ENCODE measurements around the gene TCFL5.

TCFL5 gene

GRCh38 chr20:62818592-62819493 lies 42.8 kb downstream of the TCFL5 start:
- peaks cover 11% of the 10 kb centered on the region for H4K20me1 ChIP-seq (ENCODE audit: insufficient read depth, low read length)
- H2AFZ ChIP-seq (ENCODE audit: low read depth, low read length), result no peak overlapping the region

DNA sequence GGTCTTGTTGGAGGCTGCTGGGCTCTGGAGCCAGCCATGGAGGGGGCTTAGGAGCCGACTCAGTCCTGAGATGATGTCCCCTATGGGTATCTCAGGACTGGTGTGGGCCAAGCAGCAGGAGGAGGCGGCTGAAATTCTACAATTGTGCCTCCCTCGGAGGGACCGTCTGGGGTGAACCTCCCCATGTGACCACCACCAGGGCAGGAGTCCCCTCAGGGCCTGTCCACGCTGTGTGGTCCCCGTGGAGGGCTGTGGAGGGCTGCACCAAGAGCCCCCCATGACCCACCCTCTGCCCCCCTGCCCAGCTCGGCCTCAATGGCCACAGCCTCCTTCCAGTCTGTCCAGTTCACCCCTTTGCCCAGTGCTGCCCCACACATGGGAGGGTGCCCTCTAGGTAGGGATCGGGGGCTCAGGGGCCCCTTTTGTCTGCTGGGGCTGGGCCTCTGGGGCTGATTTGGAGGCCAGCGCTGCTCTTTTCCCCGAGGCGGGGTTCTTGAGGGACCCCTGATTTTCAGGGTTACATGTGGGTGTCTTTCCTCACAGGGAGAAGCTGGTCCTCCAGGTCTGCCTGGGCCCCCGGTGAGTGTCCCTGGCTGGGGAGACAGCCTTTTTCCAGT lies 43.5 kb downstream of the TCFL5 start:
- TF ChIP-seq EZH2phosphoT487 (IDR thresholded peaks at IDR 0.05; ENCODE audit: low read depth), result no peak
- no peak for TF ChIP-seq CTCF (IDR thresholded peaks at IDR 0.05; ENCODE audit: low read depth, low read length)
- Histone ChIP-seq H3K4me2 (ENCODE audit: low read length) (no peak overlapping the region), H3K27me3 (ENCODE audit: low read depth, low read length) (peaks cover 7% of the 10 kb centered on the region), H3K79me2 (ENCODE audit: low read length) (no peaks in the 10 kb centered on the region), H3K36me3 (replicated peaks; ENCODE audit: low read depth, low read length) (peaks cover 9% of the 10 kb centered on the region), H2AFZ (ENCODE audit: low read depth, low read length) (no peak overlapping the region), H3K27ac (ENCODE audit: low read length) (no peak overlapping the region), H4K20me1 (ENCODE audit: insufficient read depth, low read length) (peaks cover 17% of the 10 kb centered on the region), H3K4me3 (ENCODE audit: low read length) (no peak overlapping the region), H3K9me3 (ENCODE audit: insufficient read depth, low read length) (no peaks in the 10 kb centered on the region), H3K9ac (ENCODE audit: low read length) (no peak overlapping the region), H3K4me1 (ENCODE audit: low read length) (peaks cover 12% of the 10 kb centered on the region)

More at GRCh38 chr20:62818592-62819493, 42.8 kb downstream of the TCFL5 start:
- Histone ChIP-seq H3K27me3 (ENCODE audit: low read depth, low read length) (peaks cover 7% of the 10 kb centered on the region), H3K36me3 (replicated peaks; ENCODE audit: low read depth, low read length) (peaks cover 5% of the 10 kb centered on the region), H3K9ac (ENCODE audit: low read length) (no peak overlapping the region), H3K27ac (ENCODE audit: low read length) (no peak overlapping the region), H3K9me3 (ENCODE audit: insufficient read depth, low read length) (no peaks in the 10 kb centered on the region), H3K4me2 (ENCODE audit: low read length) (no peak overlapping the region), H3K79me2 (ENCODE audit: low read length) (no peaks in the 10 kb centered on the region), H3K4me3 (ENCODE audit: low read length) (no peak overlapping the region), H3K4me1 (ENCODE audit: low read length) (peaks cover 19% of the 10 kb centered on the region)
- no peak for TF ChIP-seq EZH2phosphoT487 (IDR thresholded peaks at IDR 0.05; ENCODE audit: low read depth)
- TF ChIP-seq CTCF (IDR thresholded peaks at IDR 0.05; ENCODE audit: low read depth, low read length), result no peak

GRCh38 chr20:62816884-62817873 lies 44.4 kb downstream of the TCFL5 start, which contains the start of gene COL9A3:
Gene COL9A3, plus strand, starts transcription at chr20:62817050. Its CDS starts 15 bp downstream, at chr20:62817065.
- H4K20me1 ChIP-seq (ENCODE audit: insufficient read depth, low read length), result peaks cover 23% of the 10 kb centered on the region
- H3K79me2 ChIP-seq (ENCODE audit: low read length), result no peaks in the 10 kb centered on the region
- no peak within 1 kb of the TSS for H3K4me2 ChIP-seq (ENCODE audit: low read length)
- H3K9me3 ChIP-seq (ENCODE audit: insufficient read depth, low read length), result no peaks in the 10 kb centered on the region
- H2AFZ ChIP-seq (ENCODE audit: low read depth, low read length), result no peak within 1 kb of the TSS
- H3K4me3 ChIP-seq (ENCODE audit: low read length), result no peak within 1 kb of the TSS
- TF ChIP-seq EZH2phosphoT487 (IDR thresholded peaks at IDR 0.05; ENCODE audit: low read depth) (no peak), CTCF (IDR thresholded peaks at IDR 0.05; ENCODE audit: low read depth, low read length) (no peak)
- no peak within 1 kb of the TSS for H3K27ac ChIP-seq (ENCODE audit: low read length)
- H3K4me1 ChIP-seq (ENCODE audit: low read length), result peaks cover 4% of the 10 kb centered on the region; the same call in 1 of the 2 replicates
- peaks cover 7% of the 10 kb centered on the region for H3K27me3 ChIP-seq (ENCODE audit: low read depth, low read length)
- peaks cover 13% of the 10 kb centered on the region for H3K36me3 ChIP-seq (replicated peaks; ENCODE audit: low read depth, low read length)
- H3K9ac ChIP-seq (ENCODE audit: low read length), result no peak within 1 kb of the TSS

Measured in OCI-LY3 (cell line).